DOHH2 (cell line): Measurements from ENCODE around the gene PLXNA2.

Experiments used
- H3F3A ChIP-seq: fragments of 200-600 bp; sonication (generic), shearing (Covaris generic); 2 replicates; pipeline ENCODE4 v1.6.0; 2016; ENCODE audit warnings: antibody characterized with exemption, mild to moderate bottlenecking; ENCODE audit not compliant: control insufficient read depth, insufficient read depth
- H3K27ac ChIP-seq: fragments of 200-600 bp; sonication (generic); 2 replicates; pipeline ENCODE4 v1.5.1; 2014; ENCODE audit warnings: low read depth, mild to moderate bottlenecking, low read length, moderate library complexity
- H3K27me3 ChIP-seq: fragments of 200-600 bp; sonication (generic); 2 replicates; pipeline ENCODE4 v1.6.1; 2014; ENCODE audit warnings: mild to moderate bottlenecking, low read length, mixed read lengths; ENCODE audit not compliant: control insufficient read depth
- H3K36me3 ChIP-seq: fragments of 200-600 bp; sonication (generic); 2 replicates; pipeline ENCODE4 v1.6.1; 2014; ENCODE audit warnings: mild to moderate bottlenecking, low read length, moderate library complexity, mixed read lengths; ENCODE audit not compliant: control insufficient read depth
- H3K4me1 ChIP-seq: fragments of 200-600 bp; sonication (generic); 2 replicates; pipeline ENCODE4 v1.6.1; 2014; ENCODE audit warnings: mild to moderate bottlenecking, low read length, mixed read lengths; ENCODE audit not compliant: control insufficient read depth
- H3K4me2 ChIP-seq: fragments of 200-600 bp; sonication (generic); 2 replicates; pipeline ENCODE4 v1.6.0; 2014; ENCODE audit warnings: mild to moderate bottlenecking, low read length, moderate library complexity
- H3K4me3 ChIP-seq: fragments of 200-600 bp; sonication (generic); 2 replicates; pipeline ENCODE4 v1.5.1; 2014; ENCODE audit warnings: mild to moderate bottlenecking, low read length, mixed read lengths
- H3K79me2 ChIP-seq: fragments of 200-600 bp; sonication (generic); 2 replicates; pipeline ENCODE4 v1.6.1; 2014; ENCODE audit warnings: mild to moderate bottlenecking, low read length, mixed read lengths; ENCODE audit not compliant: control insufficient read depth
- H3K9me2 ChIP-seq: fragments of 200-600 bp; sonication (generic); replicated peaks from 2 replicates; pipeline ENCODE4 v1.6.1; 2014; ENCODE audit warnings: mild to moderate bottlenecking, low read length, mixed read lengths; ENCODE audit not compliant: control insufficient read depth
- H3K9me3 ChIP-seq: fragments of 200-600 bp; sonication (generic); 2 replicates; pipeline ENCODE4 v1.6.1; 2014; ENCODE audit warnings: antibody characterized with exemption, low read length, mixed read lengths; ENCODE audit not compliant: control insufficient read depth, insufficient read depth
- H4K20me1 ChIP-seq: fragments of 200-600 bp; sonication (generic); 2 replicates; pipeline ENCODE4 v1.6.0; 2014; ENCODE audit warnings: low read depth, mild to moderate bottlenecking, antibody characterized with exemption, low read length, moderate library complexity; ENCODE audit not compliant: control insufficient read depth, insufficient read depth
- EZH2phosphoT487 ChIP-seq: fragments of 200-600 bp; sonication (generic); IDR thresholded peaks from 2 replicates; pipeline ENCODE4 v1.6.1; 2017; ENCODE audit warnings: borderline replicate concordance, mild to moderate bottlenecking, antibody characterized with exemption, low read length, moderate library complexity, mixed read lengths
- TF ChIP-seq, protein P1 (sequence below): fragments of 200-600 bp; sonication (generic); IDR thresholded peaks from one replicate; pipeline ENCODE4 v1.5.1; 2014; ENCODE audit warnings: antibody characterized with exemption, mild to moderate bottlenecking, low read depth, low read length; ENCODE audit not compliant: poor library complexity, severe bottlenecking

PLXNA2 gene

GRCh38 chr1:208059409-208060001 lies 184.7 kb downstream of the PLXNA2 start:
- no peaks in the 10 kb centered on the region for H3F3A ChIP-seq
- no peaks in the 10 kb centered on the region for H3K9me2 ChIP-seq
- no peak overlapping the region for H3K27ac ChIP-seq
- no peaks in the 10 kb centered on the region for H3K36me3 ChIP-seq
- no peaks in the 10 kb centered on the region for H3K9me3 ChIP-seq
- no peaks in the 10 kb centered on the region for H3K4me1 ChIP-seq
- H3K4me3 ChIP-seq = no peak overlapping the region
- H3K4me2 ChIP-seq = no peak overlapping the region
- no peaks in the 10 kb centered on the region for H4K20me1 ChIP-seq
- no peaks in the 10 kb centered on the region for H3K27me3 ChIP-seq
- no peaks in the 10 kb centered on the region for H3K79me2 ChIP-seq
- TF ChIP-seq EZH2phosphoT487 = no peak
- TF ChIP-seq, protein P1, sequence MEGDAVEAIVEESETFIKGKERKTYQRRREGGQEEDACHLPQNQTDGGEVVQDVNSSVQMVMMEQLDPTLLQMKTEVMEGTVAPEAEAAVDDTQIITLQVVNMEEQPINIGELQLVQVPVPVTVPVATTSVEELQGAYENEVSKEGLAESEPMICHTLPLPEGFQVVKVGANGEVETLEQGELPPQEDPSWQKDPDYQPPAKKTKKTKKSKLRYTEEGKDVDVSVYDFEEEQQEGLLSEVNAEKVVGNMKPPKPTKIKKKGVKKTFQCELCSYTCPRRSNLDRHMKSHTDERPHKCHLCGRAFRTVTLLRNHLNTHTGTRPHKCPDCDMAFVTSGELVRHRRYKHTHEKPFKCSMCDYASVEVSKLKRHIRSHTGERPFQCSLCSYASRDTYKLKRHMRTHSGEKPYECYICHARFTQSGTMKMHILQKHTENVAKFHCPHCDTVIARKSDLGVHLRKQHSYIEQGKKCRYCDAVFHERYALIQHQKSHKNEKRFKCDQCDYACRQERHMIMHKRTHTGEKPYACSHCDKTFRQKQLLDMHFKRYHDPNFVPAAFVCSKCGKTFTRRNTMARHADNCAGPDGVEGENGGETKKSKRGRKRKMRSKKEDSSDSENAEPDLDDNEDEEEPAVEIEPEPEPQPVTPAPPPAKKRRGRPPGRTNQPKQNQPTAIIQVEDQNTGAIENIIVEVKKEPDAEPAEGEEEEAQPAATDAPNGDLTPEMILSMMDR = no peak

- no peaks in the 10 kb centered on the region for H3K4me1 ChIP-seq
- no peaks in the 10 kb centered on the region for H3K27me3 ChIP-seq
- no peak overlapping the region for H3K4me2 ChIP-seq
Observed at GRCh38 chr1:208058756-208059155, 185.4 kb downstream of the PLXNA2 start.

DNA sequence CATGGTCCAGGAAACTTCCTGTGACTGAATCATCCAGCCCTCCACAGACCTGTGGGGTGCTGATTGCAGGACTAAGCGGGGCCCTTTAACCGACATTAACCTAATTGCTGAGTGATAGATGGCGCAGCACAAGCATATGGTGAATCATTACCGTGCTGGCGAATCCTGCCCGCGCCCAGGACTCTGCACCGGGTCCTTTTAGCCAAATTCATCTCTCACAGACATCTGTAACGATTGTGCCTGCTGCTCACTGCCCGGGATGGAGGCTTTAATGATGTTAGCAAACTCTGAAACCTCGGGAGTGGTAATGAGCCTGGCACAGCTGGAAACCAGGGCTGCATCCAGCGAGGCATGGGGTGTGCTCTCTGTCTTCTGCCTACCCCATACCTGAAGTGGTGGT lies 185.9 kb downstream of the PLXNA2 start:
- Histone ChIP-seq H3K27me3 (no peaks in the 10 kb centered on the region), H4K20me1 (no peaks in the 10 kb centered on the region), H3K36me3 (no peaks in the 10 kb centered on the region), H3K4me1 (no peaks in the 10 kb centered on the region), H3K4me3 (no peak overlapping the region), H3K9me3 (no peaks in the 10 kb centered on the region), H3K9me2 (no peaks in the 10 kb centered on the region), H3K27ac (no peak overlapping the region), H3K4me2 (no peak overlapping the region), H3F3A (no peaks in the 10 kb centered on the region), H3K79me2 (no peaks in the 10 kb centered on the region)
- TF ChIP-seq EZH2phosphoT487 = no peak
- TF ChIP-seq, protein P1 = no peak

More at GRCh38 chr1:208058756-208059155, 185.4 kb downstream of the PLXNA2 start:
- no peak for TF ChIP-seq EZH2phosphoT487
- TF ChIP-seq, protein P1 = no peak
- H4K20me1 ChIP-seq = no peaks in the 10 kb centered on the region
- no peaks in the 10 kb centered on the region for H3F3A ChIP-seq
- no peaks in the 10 kb centered on the region for H3K79me2 ChIP-seq
- H3K27ac ChIP-seq = no peak overlapping the region
- no peaks in the 10 kb centered on the region for H3K9me2 ChIP-seq
- H3K9me3 ChIP-seq = no peaks in the 10 kb centered on the region
- H3K4me3 ChIP-seq = no peak overlapping the region
- H3K36me3 ChIP-seq = no peaks in the 10 kb centered on the region
